Activated B cell treated with CpG ODN at 0.5 μM for 24 hours (primary cell): Measurements from ENCODE around the gene MED15. TPM values are rescaled to one million over a fixed set of nuclear protein-coding genes. Genes with fewer than 3 reads are reported as not detected.

Experiments
- ATAC-seq: fragments of 200-7000 bp; cut with Tn5 transposase; one replicate; pipeline ENCODE4 v1.10.0; 2021; ENCODE audit warnings: low read depth, mild to moderate bottlenecking, moderate library complexity
- CTCF ChIA-PET: fragments of 350-600 bp; sonication (Branson Sonifier 250); formaldehyde crosslinking; loops from one replicate; lab custom pipeline; 2021; ENCODE audit warnings: antibody characterized with exemption; lab: Charles Lee
- POLR2A ChIA-PET: fragments of 350-600 bp; sonication (Branson Sonifier 250); formaldehyde crosslinking; loops from one replicate; lab custom pipeline; 2021; ENCODE audit warnings: antibody characterized with exemption; lab: Charles Lee
- DNase-seq: peaks from one replicate; pipeline ENCODE4 v3.0.0; 2022
- H3K27ac Mint-ChIP-seq: one replicate; pipeline ENCODE4 v1.8.0; 2020; ENCODE audit warnings: mixed read lengths
- H3K27me3 Mint-ChIP-seq: one replicate; pipeline ENCODE4 v1.8.0; 2021; ENCODE audit warnings: mixed read lengths
- H3K36me3 Mint-ChIP-seq: one replicate; pipeline ENCODE4 v1.8.0; 2021; ENCODE audit warnings: low read depth, mixed read lengths
- H3K4me1 Mint-ChIP-seq: one replicate; pipeline ENCODE4 v1.8.0; 2021; ENCODE audit warnings: mixed read lengths
- H3K4me3 Mint-ChIP-seq: one replicate; pipeline ENCODE4 v1.8.0; 2020; ENCODE audit warnings: mild to moderate bottlenecking, mixed read lengths
- H3K9me3 Mint-ChIP-seq: one replicate; pipeline ENCODE4 v1.8.0; 2020; ENCODE audit warnings: mixed read lengths
- intact Hi-C: fragments of 100-400 bp; cut with micrococcal nuclease; formaldehyde crosslinking; loops from one replicate; pipeline ENCODE4 v1.15.1; 2024
- total RNA-seq: library from RNA; stranded (reverse); gene quantifications from 2 replicates; pipeline ENCODE4 v1.2.3, GENCODE V29; 2022
- TF ChIP-seq, protein P1 (sequence below): fragments of 200-600 bp; IDR thresholded peaks from one replicate; pipeline ENCODE4 v1.8.0; 2022; ENCODE audit warnings: antibody characterized with exemption, mild to moderate bottlenecking

The MED15 gene
- total RNA-seq, 1 donor from 2014 or later = 127 TPM

DNA sequence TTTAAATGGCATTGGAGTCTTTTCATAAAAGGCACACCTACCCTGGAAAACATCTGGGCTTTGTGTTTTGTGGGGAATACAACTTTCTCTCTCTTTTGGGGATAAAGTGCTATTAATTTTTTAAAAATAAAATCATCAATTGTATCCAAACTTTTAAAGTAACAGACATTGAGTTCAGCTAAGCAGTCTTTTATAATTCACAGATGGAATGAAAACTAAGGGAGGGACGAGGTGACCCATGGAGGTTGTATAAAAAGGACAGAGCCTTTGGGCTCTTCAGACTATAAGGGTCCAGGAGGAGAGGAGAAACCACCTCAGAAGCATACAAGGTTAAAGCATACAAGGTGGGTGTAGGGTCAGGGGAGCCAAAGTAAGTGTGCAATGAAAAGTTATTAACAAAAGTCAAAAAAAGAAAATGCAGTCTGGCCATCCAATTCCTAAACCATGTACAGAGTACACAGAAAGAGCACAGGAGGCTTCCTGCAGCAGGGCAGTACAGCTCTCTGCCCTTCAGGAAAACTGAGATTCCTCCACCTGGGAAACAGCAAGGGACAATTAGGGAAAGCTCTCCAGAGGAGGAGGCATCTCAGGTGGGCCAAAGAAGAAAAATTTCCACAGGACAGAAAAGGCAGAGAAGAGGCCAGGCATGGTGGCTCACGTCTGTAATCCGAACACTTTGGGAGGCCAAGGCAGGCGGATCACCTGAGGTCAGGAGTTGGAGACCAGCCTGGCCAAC is 22.3 kb upstream of the MED15 start:
- ATAC-seq = no peak

DNA sequence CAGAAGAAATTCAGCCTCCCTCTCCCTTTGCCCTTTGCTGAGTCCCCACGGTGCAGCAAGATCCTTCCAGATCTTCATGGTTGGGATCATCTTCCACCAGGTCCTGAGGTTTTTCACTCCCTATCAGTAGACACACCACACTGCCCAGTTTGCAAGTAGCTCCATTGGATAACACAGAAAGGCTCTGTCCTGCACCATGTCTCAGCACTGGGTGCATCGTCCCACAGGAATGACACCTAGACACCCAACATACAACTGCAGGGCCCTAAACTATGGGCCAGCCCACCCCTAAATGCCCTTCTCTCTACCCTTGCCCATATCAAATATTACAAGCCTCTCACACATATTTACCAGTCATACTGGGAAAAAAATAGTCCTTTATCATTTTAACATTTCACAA is 21.2 kb upstream of the MED15 start:
- H3K4me1 Mint-ChIP-seq = peaks cover 10% of the 10 kb centered on the region

More for the DNA sequence above, 22.3 kb upstream of the MED15 start:
- Mint-ChIP-seq H3K4me1 (peaks cover 8% of the 10 kb centered on the region), H3K9me3 (no peaks in the 10 kb centered on the region), H3K36me3 (peaks cover 36% of the 10 kb centered on the region), H3K27me3 (no peaks in the 10 kb centered on the region), H3K4me3 (no peak overlapping the region), H3K27ac (no peak overlapping the region)
- ChIA-PET POLR2A (interaction anchor here (0.6 to 1.3 kb wide), 3 partner anchors 14 to 22 kb away, joined by 3 to 8 read pairs (median 3); no protein-coding TSS in a partner anchor), CTCF (no interaction called here)
- DNase-seq = no peak
- TF ChIP-seq, protein P1, sequence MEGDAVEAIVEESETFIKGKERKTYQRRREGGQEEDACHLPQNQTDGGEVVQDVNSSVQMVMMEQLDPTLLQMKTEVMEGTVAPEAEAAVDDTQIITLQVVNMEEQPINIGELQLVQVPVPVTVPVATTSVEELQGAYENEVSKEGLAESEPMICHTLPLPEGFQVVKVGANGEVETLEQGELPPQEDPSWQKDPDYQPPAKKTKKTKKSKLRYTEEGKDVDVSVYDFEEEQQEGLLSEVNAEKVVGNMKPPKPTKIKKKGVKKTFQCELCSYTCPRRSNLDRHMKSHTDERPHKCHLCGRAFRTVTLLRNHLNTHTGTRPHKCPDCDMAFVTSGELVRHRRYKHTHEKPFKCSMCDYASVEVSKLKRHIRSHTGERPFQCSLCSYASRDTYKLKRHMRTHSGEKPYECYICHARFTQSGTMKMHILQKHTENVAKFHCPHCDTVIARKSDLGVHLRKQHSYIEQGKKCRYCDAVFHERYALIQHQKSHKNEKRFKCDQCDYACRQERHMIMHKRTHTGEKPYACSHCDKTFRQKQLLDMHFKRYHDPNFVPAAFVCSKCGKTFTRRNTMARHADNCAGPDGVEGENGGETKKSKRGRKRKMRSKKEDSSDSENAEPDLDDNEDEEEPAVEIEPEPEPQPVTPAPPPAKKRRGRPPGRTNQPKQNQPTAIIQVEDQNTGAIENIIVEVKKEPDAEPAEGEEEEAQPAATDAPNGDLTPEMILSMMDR = no peak
- intact Hi-C loops = no loop called here

DNA sequence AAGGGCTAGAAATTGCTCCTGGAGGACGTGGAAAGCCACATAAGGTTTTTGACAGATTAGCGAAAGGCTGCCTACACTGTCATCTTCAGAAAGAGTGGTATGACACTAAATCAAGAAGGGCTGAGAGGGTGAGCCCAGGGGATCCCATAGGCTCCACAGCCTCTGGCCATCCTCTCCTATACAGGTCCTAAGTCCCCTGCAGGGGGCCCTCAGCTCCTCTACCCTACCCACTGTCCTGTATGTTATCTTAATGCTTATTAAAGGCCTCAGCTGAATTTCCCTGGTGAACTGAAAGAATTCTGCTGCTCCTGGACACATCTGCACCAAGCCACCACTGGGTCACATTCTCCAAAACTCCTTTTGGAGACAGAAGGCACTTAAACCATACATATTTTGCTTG is 19.7 kb upstream of the MED15 start:
- no peak overlapping the region for H3K27ac Mint-ChIP-seq
- no peaks in the 10 kb centered on the region for H3K27me3 Mint-ChIP-seq
- H3K4me1 Mint-ChIP-seq = peaks cover 16% of the 10 kb centered on the region
- CTCF ChIA-PET = no interaction called here
- peaks cover 35% of the 10 kb centered on the region for H3K36me3 Mint-ChIP-seq
- TF ChIP-seq, protein P1 = no peak
- H3K4me3 Mint-ChIP-seq = no peak overlapping the region
- POLR2A ChIA-PET = no interaction called here
- no peak for DNase-seq
- no peak for ATAC-seq
- no peaks in the 10 kb centered on the region for H3K9me3 Mint-ChIP-seq
- intact Hi-C loops = no loop called here

More for the DNA sequence above, 21.2 kb upstream of the MED15 start:
- intact Hi-C loops = no loop called here
- H3K27me3 Mint-ChIP-seq = no peaks in the 10 kb centered on the region
- TF ChIP-seq, protein P1 = no peak
- DNase-seq (no peak), ATAC-seq (no peak)
- POLR2A ChIA-PET = interaction anchor here (0.7 kb wide), 1 partner anchor 82 kb away, joined by 3 read pairs; no protein-coding TSS in a partner anchor
- CTCF ChIA-PET = no interaction called here
- no peak overlapping the region for H3K4me3 Mint-ChIP-seq
- no peaks in the 10 kb centered on the region for H3K9me3 Mint-ChIP-seq
- no peak overlapping the region for H3K27ac Mint-ChIP-seq
- H3K36me3 Mint-ChIP-seq = peaks cover 36% of the 10 kb centered on the region

- H3K4me1 Mint-ChIP-seq = peaks cover 24% of the 10 kb centered on the region
- H3K27me3 Mint-ChIP-seq = no peaks in the 10 kb centered on the region
- CTCF ChIA-PET = no interaction called here
- no peaks in the 10 kb centered on the region for H3K9me3 Mint-ChIP-seq
- POLR2A ChIA-PET = interaction anchor here (0.6 kb wide), 1 partner anchor 23 kb away, joined by 13 read pairs; no protein-coding TSS in a partner anchor
- H3K27ac Mint-ChIP-seq = no peak overlapping the region
- no peak overlapping the region for H3K4me3 Mint-ChIP-seq
- intact Hi-C loops = no loop called here
- TF ChIP-seq, protein P1 = no peak
- peaks cover 23% of the 10 kb centered on the region for H3K36me3 Mint-ChIP-seq
- ATAC-seq = no peak
- no peak for DNase-seq
Observed at GRCh38 chr22:20488946-20489345, 18.5 kb upstream of the MED15 start.

GRCh38 chr22:20490183-20490940 is 17.0 kb upstream of the MED15 start:
- no peak for DNase-seq
- CTCF ChIA-PET = no interaction called here
- H3K27ac Mint-ChIP-seq = no peak overlapping the region
- peaks cover 32% of the 10 kb centered on the region for H3K4me1 Mint-ChIP-seq
- POLR2A ChIA-PET = no interaction called here
- ATAC-seq = no peak
- no peaks in the 10 kb centered on the region for H3K9me3 Mint-ChIP-seq
- H3K4me3 Mint-ChIP-seq = no peak overlapping the region
- peaks cover 23% of the 10 kb centered on the region for H3K36me3 Mint-ChIP-seq
- intact Hi-C loops = no loop called here
- TF ChIP-seq, protein P1 = no peak
- H3K27me3 Mint-ChIP-seq = no peaks in the 10 kb centered on the region
